VCaP (cell line): ENCODE data around the gene PIM3.

Experiments
- H3K27ac ChIP-seq: fragments of 450-650 bp; 2 replicates; pipeline ENCODE4 v1.5.1; 2017
- CTCF ChIP-seq: fragments of 450-650 bp; conservative IDR thresholded peaks from 2 replicates; pipeline ENCODE4 v1.5.1; 2017; ENCODE audit warnings: mild to moderate bottlenecking, moderate library complexity

Gene PIM3

GRCh38 chr22:49935561-49935960 lies 25.0 kb upstream of the PIM3 start:
- TF ChIP-seq CTCF: no peak
- peak overlapping the region; percentile 64; the same call in 1 of the 2 replicates for H3K27ac ChIP-seq

- peak overlapping the region; percentile 64; the same call in 1 of the 2 replicates for H3K27ac ChIP-seq
- no peak for TF ChIP-seq CTCF
Observed at GRCh38 chr22:49936018-49936972, 24.3 kb upstream of the PIM3 start.

- H3K27ac ChIP-seq: peak overlapping the region; percentile 64; the same call in 1 of the 2 replicates
- no peak for TF ChIP-seq CTCF
Observed at GRCh38 chr22:49936973-49937757, 23.4 kb upstream of the PIM3 start.

- H3K27ac ChIP-seq: no peak overlapping the region
- TF ChIP-seq CTCF: no peak
Observed at GRCh38 chr22:49937758-49938564, 22.6 kb upstream of the PIM3 start.

- H3K27ac ChIP-seq: no peak overlapping the region
- no peak for TF ChIP-seq CTCF
Observed at GRCh38 chr22:49938565-49939136, 21.9 kb upstream of the PIM3 start.

GRCh38 chr22:49941507-49942316 lies 18.9 kb upstream of the PIM3 start:
- no peak overlapping the region for H3K27ac ChIP-seq
- no peak for TF ChIP-seq CTCF
